Urinary bladder (tissue), 4 donors: ENCODE measurements around the gene PRM2. TPM values are rescaled to one million over a fixed set of nuclear protein-coding genes. Genes with fewer than 3 reads are reported as not detected.
"Not testable (repeated sequence)": the region's sequence is repeated elsewhere in the genome, so short reads cannot be mapped to it uniquely, and the experiment has no call there.

Source experiments
- DNase-seq: peaks from one replicate; pipeline ENCODE4 v3.0.0-alpha.2; 2015; ENCODE audit errors: extremely low spot score
- H3K27ac ChIP-seq: one replicate; pipeline ENCODE4 v1.5.1; 2013; ENCODE audit warnings: low read depth, mild to moderate bottlenecking, moderate library complexity
- H3K36me3 ChIP-seq: one replicate; pipeline ENCODE4 v1.6.1; 2013; ENCODE audit warnings: mild to moderate bottlenecking, moderate library complexity; ENCODE audit not compliant: insufficient read depth
- H3K4me1 ChIP-seq: one replicate; pipeline ENCODE4 v1.6.1; 2013; ENCODE audit warnings: mild to moderate bottlenecking, moderate library complexity; ENCODE audit not compliant: insufficient read depth
- H3K4me3 ChIP-seq: one replicate; pipeline ENCODE4 v1.5.1; 2013; ENCODE audit warnings: low read depth, low read length
- WGBS: extraction: QIAGEN DNeasy Blood & Tissue Kit; methylation state at CpG from one replicate; pipeline ENCODE4 v1.1.7; 2013; 5-methylcytosine and 5-hydroxymethylcytosine counted together
- polyA plus RNA-seq: library from polyadenylated mRNA; stranded (reverse); fragments of 200-250 nt; gene quantifications from one replicate; pipeline ENCODE4 v1.2.3, GENCODE V29; 2013
- total RNA-seq: library from RNA; depleted of rRNA; stranded (reverse); fragments of >200 nt; gene quantifications from one replicate; pipeline ENCODE4 v1.2.3, GENCODE V29; 2014
- donor health status: healthy with polysubstance abuse.
- donor health status: healthy.

PRM2 gene
- total and polyA plus RNA-seq, 2 donors, result not detected

DNA sequence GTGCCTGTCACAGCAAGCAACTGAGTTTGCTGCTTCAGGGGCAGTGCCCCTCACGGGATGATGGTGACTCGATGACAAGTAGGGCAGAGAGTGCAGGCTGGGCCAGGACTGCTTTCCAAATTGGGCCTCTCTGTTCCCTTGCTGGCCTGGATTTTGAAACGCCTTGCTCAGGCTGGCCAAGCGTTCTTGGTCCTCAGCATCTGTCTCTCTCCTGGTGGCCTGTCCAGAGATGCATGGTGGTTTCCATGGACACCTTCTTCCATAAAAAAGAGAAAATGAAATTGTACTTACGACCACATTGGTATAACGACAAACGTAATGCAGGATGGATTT is 24.2 kb upstream of the PRM2 start:
- Histone ChIP-seq H3K27ac (no peak overlapping the region), H3K4me1 (no peaks in the 10 kb centered on the region), H3K36me3 (no peaks in the 10 kb centered on the region), H3K4me3 (no peak overlapping the region)
- 90% methylated on average over 7 of the region's 7 CpGs for WGBS
- no peak for DNase-seq

DNA sequence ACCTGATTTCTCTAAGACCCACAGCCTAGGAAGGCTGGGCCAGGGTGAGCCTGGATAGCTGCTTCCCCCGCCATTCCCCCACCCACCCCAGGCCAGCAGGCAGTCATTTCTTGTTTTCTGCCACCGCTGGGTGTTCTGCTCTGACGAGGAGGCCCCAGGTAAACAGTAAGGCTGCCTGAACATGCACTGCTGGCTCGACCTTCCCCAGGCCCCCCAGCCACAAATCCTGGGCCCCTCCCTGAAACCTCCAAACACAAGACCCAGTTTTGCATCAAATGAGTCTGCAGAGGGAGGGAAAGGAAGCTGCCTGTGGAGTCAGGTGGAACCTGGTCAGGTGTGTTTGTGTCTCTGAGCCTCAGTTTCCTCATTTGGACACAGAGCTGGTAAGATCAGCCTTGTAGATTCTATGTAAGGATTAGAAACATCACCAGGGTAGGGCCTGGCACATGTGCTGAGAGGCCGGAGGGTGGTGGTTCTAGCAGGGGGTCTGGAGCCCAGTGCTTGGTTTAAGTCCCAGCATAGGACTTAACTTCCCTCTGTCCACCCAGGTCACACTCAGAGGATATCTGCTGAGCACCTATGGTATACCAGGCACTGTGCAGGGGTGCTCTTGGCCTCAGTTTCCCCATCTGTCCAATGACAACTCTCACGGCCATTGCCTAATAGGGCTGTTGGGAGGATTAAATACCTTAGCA is 23.7 kb upstream of the PRM2 start:
- Histone ChIP-seq H3K27ac (peak overlapping the region; percentile 32), H3K36me3 (no peaks in the 10 kb centered on the region)
- DNase-seq, result no peak

DNA sequence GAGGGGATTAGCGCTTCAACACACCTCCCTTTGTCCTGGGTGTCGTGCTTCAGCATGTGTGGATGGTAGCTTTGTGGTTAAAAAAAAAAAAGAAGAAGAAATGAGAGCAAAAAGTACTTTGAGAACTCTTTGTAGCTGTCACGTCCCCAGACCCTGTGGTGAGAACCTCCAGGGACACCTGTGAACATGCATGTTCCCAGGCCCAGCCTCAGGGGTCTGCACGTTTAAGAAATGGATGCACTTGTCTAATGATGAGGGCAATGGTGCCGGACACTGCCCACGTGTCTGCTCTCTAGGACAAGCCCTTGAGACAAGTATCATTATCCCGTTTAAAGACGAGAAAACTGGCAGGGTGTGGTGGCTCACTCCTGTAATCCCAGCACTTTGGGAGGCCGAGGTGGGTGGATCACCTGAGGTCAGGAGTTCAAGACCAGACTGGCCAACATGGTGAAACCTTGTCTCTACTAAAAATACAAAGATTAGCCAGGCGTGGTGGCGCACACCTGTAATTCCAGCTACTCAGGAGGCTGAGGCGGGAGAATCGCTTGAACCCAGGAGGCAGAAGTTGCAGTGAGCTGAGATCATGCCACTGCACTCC is 22.8 kb upstream of the PRM2 start:
- WGBS, result 84% methylated on average over 13 of the region's 13 CpGs
- H3K4me3 ChIP-seq, H3K4me1 ChIP-seq, DNase-seq, H3K36me3 ChIP-seq, H3K27ac ChIP-seq: not testable (repeated sequence)

More for the DNA sequence above, 23.7 kb upstream of the PRM2 start:
- 84% methylated on average over 6 of the region's 6 CpGs for WGBS
- no peak overlapping the region for H3K4me3 ChIP-seq
- H3K4me1 ChIP-seq, result no peaks in the 10 kb centered on the region

DNA sequence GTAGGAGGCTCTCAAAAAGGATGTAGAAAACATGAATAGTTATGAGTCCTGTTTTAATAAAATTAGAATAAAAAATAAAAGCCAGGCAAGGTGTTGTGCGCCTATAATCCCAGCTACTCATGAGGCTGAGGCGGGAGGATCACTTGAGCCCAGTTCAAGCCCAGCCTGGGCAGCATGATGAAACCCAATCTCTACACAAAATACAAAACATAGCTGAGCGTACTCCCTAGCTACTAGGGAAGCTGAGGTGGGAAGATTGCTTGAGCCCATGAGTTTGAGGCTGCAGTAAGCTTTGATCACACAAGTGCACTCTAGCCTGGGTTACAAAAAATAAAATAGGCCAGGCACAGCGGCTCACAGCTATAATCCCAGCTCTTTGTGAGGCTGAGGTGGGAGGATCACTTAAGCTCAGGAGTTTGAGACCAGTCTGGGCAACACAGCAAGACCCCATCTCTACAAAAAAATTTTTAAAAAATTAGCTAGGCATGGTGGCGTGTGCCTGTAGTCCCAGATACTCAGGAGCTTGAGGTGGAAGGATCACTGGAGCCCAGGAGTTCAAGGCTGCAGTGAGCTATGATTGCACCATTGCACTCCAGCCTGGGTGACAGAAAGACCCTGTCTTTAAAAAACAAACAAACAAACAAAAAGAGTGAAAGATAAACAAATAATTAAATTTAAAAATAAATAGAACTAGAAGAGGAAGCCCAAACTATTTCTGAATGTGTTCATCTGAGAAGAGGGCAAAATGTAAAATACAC is 22.0 kb upstream of the PRM2 start:
- Histone ChIP-seq H3K27ac (no peak overlapping the region), H3K4me3 (no peak overlapping the region), H3K4me1 (no peaks in the 10 kb centered on the region), H3K36me3 (no peaks in the 10 kb centered on the region)
- no peak for DNase-seq
- WGBS, result 92% methylated on average over 5 of the region's 5 CpGs

DNA sequence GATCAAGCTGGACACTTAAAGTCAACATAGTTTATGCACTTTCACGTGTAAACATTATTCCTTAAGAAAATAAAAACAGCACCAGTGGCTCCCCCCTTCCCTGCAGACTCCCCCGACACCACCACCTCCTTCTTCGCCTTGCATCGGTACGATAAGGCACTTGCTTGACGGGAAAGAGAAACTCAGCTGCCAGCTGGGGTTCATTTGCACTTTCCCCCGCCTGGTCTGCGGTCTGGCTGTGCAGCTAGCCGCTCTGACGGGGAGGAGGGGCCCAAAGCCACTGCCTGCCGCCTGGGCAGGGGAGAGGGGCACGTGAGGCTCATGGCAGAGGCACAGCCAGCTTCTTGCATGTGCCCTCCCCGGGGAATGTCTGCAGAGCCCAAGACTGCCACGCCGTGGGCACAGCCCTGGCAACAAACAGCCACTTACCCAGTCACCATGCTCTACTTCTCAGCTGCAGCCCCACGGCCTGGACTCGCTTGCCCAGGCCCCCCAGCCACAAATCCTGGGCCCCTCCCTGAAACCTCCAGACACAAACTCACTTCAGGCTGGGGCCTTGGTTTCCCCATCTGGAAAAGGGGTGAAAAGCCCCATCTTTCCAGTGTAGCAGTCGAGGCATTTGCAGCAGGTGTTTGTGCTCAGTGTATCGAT is 21.3 kb upstream of the PRM2 start:
- Histone ChIP-seq H3K27ac (no peak overlapping the region), H3K36me3 (no peaks in the 10 kb centered on the region), H3K4me3 (no peak overlapping the region), H3K4me1 (no peaks in the 10 kb centered on the region)
- peak; percentile 47 for DNase-seq
- whole genome bisulfite sequencing, result 9% methylated on average over 19 of the region's 19 CpGs

DNA sequence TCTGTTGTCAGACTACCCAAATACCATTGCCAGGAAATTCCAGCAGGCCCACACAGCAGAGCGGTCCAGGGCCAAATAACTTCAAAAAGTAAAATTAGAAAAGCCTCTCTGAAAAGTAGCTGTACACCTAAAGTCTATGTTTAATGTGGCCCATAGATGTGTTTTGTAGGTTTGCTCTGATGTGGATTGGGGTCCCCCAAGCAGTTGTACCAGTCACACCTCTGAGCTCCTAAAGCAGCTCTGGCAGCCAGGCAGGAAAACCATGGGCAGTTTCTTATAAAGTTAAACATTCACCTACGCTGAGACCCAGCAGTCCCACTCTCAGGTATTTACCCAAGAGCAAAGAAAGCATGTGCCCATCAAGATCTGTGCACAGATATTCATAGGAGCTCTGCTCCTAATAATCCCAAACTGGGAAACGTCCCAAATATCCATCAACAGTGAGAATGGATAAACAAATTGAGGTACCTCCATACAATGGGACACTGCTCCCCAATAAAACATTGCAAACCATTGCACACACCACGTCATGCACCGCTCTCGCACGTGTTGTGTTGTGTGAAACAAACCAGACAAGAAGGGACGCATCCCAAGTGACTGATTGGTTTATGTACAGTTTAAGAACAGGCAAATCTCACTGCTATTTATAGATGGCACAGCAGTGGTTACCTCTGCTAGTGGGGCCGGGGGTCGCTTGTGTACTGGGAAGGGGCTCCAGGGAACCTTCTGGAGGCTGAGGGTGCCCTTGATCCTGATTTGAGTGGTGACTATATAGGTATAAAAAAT is 20.6 kb upstream of the PRM2 start:
- 35% methylated on average over 10 of the region's 10 CpGs for WGBS
- DNase-seq, result peak; percentile 69
- H3K27ac ChIP-seq, result no peak overlapping the region
- H3K4me1 ChIP-seq, result no peaks in the 10 kb centered on the region
- H3K36me3 ChIP-seq, result no peaks in the 10 kb centered on the region
- no peak overlapping the region for H3K4me3 ChIP-seq

DNA sequence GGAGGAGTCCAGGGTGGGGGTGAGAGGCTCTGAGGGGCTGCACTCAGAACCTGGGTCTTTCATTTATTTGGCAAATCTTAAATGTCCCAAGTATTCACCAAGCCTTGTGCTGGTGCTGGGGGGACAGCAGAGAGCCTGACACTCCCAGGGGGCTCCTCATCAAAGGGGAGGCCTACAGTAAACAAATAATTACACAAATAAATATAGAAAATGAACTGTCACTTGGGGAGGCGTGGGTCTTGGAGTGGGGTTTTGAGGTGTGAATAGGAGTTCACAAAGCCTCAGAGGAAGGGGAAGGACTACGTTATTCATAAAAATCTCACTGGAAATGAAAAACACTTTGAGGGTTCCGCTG is 20.0 kb upstream of the PRM2 start:
- H3K4me3 ChIP-seq, result no peak overlapping the region
- no peaks in the 10 kb centered on the region for H3K36me3 ChIP-seq
- no peak for DNase-seq
- H3K4me1 ChIP-seq, result no peaks in the 10 kb centered on the region
- 80% methylated on average over 3 of the region's 3 CpGs for WGBS
- H3K27ac ChIP-seq, result no peak overlapping the region

DNA sequence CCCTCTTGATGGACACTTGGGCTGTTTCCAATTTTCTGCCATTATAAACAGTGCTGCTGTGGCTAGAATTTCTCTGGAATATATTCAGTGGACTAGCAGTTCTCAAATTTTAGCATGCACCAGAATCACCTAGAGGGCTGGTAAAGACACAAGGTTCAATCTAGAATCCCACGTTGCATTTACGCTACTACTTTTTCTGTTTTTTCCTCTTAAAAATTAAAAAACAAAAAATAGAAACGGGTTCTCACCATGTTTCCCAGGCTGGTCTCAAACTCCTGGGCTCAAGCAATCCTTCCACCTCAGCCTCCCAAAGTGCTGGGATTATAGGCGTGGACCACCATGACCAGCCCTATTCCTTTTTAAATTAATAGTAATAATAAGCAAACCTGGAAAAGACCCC is 19.4 kb upstream of the PRM2 start:
- Histone ChIP-seq H3K27ac (no peak overlapping the region), H3K36me3 (no peaks in the 10 kb centered on the region), H3K4me1 (no peaks in the 10 kb centered on the region), H3K4me3 (no peak overlapping the region)
- no peak for DNase-seq
- WGBS, result 93% methylated on average over 4 of the region's 4 CpGs

DNA sequence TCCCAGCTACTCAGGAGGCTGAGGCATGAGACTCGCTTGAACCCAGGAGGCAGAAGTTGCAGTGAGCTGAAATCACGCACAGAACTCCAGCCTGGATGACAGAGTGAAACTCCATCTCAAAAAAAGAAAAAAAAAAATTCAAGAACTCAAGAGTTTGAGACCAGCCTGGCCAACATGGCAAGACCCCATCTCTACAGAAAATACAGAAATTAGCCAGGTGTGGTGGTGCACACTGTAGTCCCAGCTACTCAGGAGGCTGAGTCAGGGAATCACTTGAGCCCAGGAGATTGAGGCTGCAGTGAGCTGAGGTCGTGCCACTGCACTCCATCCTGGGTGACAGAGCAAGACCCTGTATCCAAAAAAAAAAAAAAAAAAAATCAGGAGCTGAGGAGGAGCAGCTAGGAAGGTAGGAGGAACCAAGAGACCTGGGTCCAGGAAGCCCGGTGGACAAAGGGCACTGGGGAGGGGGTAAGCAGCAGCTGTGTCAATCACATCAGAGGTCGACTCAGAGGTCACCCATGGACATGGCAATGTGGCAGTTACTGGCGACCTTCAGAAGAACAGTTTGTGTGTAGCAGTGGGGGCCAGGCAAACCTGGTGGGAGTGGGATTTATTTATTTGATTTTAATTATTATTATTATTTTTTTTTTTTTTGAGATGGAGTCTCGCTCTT is 15.9 kb upstream of the PRM2 start:
- H3K27ac ChIP-seq, result no peak overlapping the region
- DNase-seq, result no peak
- no peaks in the 10 kb centered on the region for H3K36me3 ChIP-seq
- H3K4me1 ChIP-seq, result no peaks in the 10 kb centered on the region
- no peak overlapping the region for H3K4me3 ChIP-seq
- WGBS, result 93% methylated on average over 7 of the region's 7 CpGs

DNA sequence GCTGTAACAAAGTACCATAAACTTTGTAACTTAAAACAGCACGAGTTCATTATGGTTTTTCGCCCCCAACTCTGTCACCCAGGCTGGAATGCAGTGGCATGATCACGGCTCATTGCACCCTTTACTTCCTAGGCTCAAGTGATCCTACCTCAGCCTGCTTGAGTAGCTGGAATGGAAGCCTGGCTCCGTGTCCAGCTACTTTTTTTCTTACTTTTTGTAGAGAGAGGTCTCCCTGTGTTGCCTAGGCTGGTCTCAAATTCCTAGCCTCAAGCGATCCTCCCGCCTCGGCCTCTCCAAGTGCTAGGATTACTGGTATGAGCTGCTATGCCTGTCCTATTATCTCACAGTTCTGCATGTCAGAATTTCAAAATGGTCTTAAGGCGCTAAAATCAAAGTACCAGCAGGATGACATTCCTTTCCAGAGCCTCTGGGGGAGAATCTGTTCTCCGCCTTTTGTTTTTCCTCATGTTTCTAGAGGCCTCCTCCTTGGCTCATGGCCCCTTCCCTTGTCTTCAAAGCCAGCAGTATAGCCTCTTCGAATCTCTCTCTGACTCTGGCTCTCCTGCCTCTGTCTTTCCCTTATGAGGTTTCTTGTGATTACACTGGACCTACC is 14.9 kb upstream of the PRM2 start:
- Histone ChIP-seq H3K36me3 (no peaks in the 10 kb centered on the region), H3K4me1 (no peaks in the 10 kb centered on the region)
- WGBS, result 62% methylated on average over 10 of the region's 10 CpGs

DNA sequence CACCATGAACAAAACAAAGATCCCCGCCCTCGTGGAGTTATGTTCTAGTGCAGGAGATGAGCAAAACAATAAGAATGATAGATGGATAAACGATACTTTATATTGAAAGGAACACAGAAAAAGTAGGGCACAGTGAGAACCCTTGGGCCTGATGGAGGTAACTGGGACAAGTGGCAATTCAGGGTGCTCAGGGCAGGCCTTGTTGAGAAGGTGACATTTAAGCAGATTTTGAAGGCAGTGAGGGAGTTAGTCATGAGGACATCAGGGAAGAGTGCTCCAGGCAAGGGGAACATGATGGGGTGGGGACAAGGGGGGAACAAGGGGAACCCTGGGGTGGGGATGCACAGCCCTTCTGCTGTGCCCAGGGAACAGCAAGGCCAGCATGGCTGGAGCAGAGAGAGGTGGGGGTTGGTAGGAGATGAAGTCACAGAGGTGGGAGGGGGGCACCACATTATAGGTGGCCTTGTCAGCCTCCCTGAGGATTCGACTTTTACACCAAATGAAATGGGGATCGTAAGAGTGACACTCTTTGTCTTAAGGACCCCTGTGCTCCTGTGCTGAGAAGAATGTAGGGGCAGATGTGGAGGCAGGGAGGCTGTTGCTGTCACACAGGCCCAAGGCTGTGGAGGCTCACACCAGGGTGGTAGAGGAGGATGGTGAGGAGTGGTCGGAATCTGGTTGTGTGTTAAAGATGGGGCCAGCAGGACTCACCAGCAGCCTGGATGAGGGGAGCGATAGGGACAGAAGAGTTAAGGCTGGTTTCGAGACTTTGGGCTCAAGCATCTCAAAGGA is 14.0 kb upstream of the PRM2 start:
- H3K4me1 ChIP-seq, result no peaks in the 10 kb centered on the region
- no peak for DNase-seq
- no peak overlapping the region for H3K4me3 ChIP-seq
- no peaks in the 10 kb centered on the region for H3K36me3 ChIP-seq
- H3K27ac ChIP-seq, result no peak overlapping the region
- WGBS, result 93% methylated on average over 8 of the region's 8 CpGs

More for the DNA sequence above, 14.9 kb upstream of the PRM2 start:
- Histone ChIP-seq H3K27ac (no peak overlapping the region), H3K4me3 (no peak overlapping the region)
- DNase-seq, result no peak

DNA sequence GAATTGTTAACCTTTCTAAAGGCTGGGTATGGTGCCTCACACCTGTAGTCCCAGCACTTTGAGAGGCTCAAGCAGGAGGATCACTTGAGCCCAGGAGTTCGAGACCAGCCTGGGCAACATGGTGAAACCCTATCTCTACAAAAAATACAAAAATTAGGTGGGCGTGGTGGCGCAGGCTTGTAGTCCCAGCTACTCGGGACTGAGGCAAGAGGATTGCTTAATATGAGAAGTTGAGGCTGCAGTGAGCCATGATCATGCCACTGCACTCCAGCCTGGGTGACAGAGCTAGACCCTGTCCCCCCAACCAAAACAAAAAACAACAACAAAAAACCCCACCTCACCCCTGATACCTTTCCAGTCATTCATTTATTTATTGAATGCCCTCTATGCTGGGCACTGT is 13.4 kb upstream of the PRM2 start:
- not testable (repeated sequence) for H3K4me3 ChIP-seq, H3K36me3 ChIP-seq, DNase-seq, H3K4me1 ChIP-seq, H3K27ac ChIP-seq
- WGBS, result 96% methylated on average over 4 of the region's 4 CpGs
